Lower lobe of right lung (tissue), 2 donors: ENCODE results near the gene TFAP2A. TPM values are rescaled to one million over a fixed set of nuclear protein-coding genes. Genes with fewer than 3 reads are reported as not detected.

Source experiments
- ATAC-seq, 2 donors: fragments of 200-7000 bp; cut with Tn5 transposase; one replicate each; pipeline ENCODE4 v1.9.1; 2020 to 2022; ENCODE audit warnings: mild to moderate bottlenecking in 2 of 2, moderate library complexity in 2 of 2
- DNase-seq: peaks from one replicate; pipeline ENCODE4 v3.0.0-alpha.2; 2020
- H3K27ac ChIP-seq: fragments of 200-600 bp; one replicate; pipeline ENCODE4 v1.8.0; 2022
- H3K27me3 ChIP-seq: fragments of 200-600 bp; one replicate; pipeline ENCODE4 v1.8.0; 2022; ENCODE audit warnings: low read depth
- H3K36me3 ChIP-seq: fragments of 200-600 bp; one replicate; pipeline ENCODE4 v1.8.0; 2022; ENCODE audit warnings: mild to moderate bottlenecking
- H3K4me1 ChIP-seq: fragments of 200-600 bp; one replicate; pipeline ENCODE4 v1.8.0; 2022
- H3K4me3 ChIP-seq: fragments of 200-600 bp; one replicate; pipeline ENCODE4 v1.8.0; 2022; ENCODE audit warnings: mild to moderate bottlenecking
- H3K9me3 ChIP-seq: fragments of 200-600 bp; one replicate; pipeline ENCODE4 v1.8.0; 2022
- intact Hi-C: fragments of 100-400 bp; cut with DNase I; formaldehyde crosslinking; loops from one replicate; pipeline ENCODE4 v1.11.0; 2022
- microRNA-seq: library from miRNA; unstranded; fragments of <30 nt; microRNA quantifications from one replicate; pipeline ENCODE4 v1.2.0, GENCODE V29; 2020; ENCODE audit warnings: borderline number of aligned reads
- total RNA-seq: library from RNA; stranded (reverse); fragmentation: NEBNext Ultra II Directional; extraction: Animal tissue kit (Norgen Biotek cat#: 25700); gene quantifications from one replicate; pipeline ENCODE4 v1.2.1, GENCODE V29; 2021
- TF ChIP-seq, protein P1 (sequence below): fragments of 200-600 bp; IDR thresholded peaks from one replicate; pipeline ENCODE4 v1.8.0; 2022; ENCODE audit warnings: antibody characterized with exemption, mild to moderate bottlenecking
- donor health status: DM: no; HTN: yes; CAD: no; lungs with severe emphysema.

The TFAP2A gene
- total RNA-seq, 1 donor from 2014 or later: 0.47 TPM

DNA sequence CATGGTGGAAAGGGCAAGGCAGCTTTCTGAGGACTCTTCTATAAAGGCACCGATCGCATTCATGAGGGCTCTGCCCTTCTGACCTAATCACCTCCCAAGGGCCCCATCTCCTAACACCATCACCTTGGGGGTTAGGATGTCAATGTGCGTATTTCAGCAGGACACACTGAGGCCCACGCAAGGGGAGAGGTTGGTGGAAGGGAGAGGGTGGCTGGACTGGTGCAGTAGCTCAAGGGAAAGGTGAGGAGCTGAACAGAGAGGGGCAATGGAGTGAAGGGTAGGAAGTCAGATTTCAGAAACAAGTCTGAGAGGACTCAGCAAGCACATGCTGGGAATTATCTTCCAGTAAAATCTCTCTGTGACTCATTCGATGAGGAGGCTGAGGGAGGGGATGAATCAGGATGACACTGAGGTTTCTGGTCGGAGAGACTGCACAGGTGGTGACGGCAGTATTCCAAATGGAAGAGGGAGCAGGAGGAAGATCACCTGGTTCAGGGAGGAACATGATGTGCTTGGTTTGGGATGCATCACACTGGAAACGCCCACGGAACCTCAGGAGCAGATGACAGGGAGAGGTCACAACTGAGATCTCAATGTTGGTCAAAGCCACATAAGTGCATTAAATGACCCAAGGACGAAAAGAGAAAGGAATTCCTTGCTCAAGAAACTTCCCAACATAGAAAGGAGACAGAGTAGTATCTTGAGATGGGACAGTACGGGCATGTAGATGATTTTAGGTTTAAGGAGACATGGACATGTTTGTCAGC is 67.1 kb downstream of the TFAP2A start:
- no peak overlapping the region for H3K4me3 ChIP-seq
- no peak for ATAC-seq
- TF ChIP-seq, protein P1, sequence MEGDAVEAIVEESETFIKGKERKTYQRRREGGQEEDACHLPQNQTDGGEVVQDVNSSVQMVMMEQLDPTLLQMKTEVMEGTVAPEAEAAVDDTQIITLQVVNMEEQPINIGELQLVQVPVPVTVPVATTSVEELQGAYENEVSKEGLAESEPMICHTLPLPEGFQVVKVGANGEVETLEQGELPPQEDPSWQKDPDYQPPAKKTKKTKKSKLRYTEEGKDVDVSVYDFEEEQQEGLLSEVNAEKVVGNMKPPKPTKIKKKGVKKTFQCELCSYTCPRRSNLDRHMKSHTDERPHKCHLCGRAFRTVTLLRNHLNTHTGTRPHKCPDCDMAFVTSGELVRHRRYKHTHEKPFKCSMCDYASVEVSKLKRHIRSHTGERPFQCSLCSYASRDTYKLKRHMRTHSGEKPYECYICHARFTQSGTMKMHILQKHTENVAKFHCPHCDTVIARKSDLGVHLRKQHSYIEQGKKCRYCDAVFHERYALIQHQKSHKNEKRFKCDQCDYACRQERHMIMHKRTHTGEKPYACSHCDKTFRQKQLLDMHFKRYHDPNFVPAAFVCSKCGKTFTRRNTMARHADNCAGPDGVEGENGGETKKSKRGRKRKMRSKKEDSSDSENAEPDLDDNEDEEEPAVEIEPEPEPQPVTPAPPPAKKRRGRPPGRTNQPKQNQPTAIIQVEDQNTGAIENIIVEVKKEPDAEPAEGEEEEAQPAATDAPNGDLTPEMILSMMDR: no peak
- DNase-seq: no peak
- no peak overlapping the region for H3K27ac ChIP-seq
- intact Hi-C loops: no loop called here
- no peaks in the 10 kb centered on the region for H3K9me3 ChIP-seq
- H3K4me1 ChIP-seq: no peaks in the 10 kb centered on the region
- peaks cover 1% of the 10 kb centered on the region for H3K27me3 ChIP-seq
- H3K36me3 ChIP-seq: no peaks in the 10 kb centered on the region

Small RNA genes within 50 kb of the gene (microRNA-seq; reads per million reads assigned to microRNA genes)
- not detected for gene MIR5689

Other genes starting within 250 kb of the TFAP2A start
- 32.2 TPM for gene GCNT2, start 106.3 kb upstream of the TFAP2A start, total RNA-seq